HCT116 (cell line): ENCODE measurements around the gene DACH2. TPM values are rescaled to one million over a fixed set of nuclear protein-coding genes. Genes with fewer than 3 reads are reported as not detected.

Experiments
- ATAC-seq: fragments of 200-7000 bp; cut with Tn5 transposase; 2 replicates; pipeline ENCODE4 v1.9.1; 2020; ENCODE audit warnings: mild to moderate bottlenecking, moderate library complexity
- BruUV-seq: library from RNA; stranded (reverse); fragments of 400-500 nt; replicated peaks from 2 replicates; lab custom pipeline; 2021; lab: Mats Ljungman, UMichigan
- CTCF ChIA-PET: fragments of 300-600 bp; sonication (Branson Sonifier 250); formaldehyde crosslinking; loops from one replicate; lab custom pipeline; 2021; ENCODE audit warnings: antibody characterized with exemption; lab: Charles Lee
- POLR2A ChIA-PET: fragments of 300-600, 350-600 bp; sonication (Branson Sonifier 250); formaldehyde crosslinking; loops from one replicate; lab custom pipeline; 2021; ENCODE audit warnings: antibody characterized with exemption; lab: Charles Lee
- RAD21 ChIA-PET, 2 experiments: fragments of 300-600 bp; sonication (Branson Sonifier 250); formaldehyde crosslinking; loops; one replicate each; lab custom pipeline; 2023; ENCODE audit warnings: low total read pairs in 2 of 2; ENCODE audit not compliant: uncharacterized antibody in 2 of 2, unreplicated experiment in 2 of 2, low non-redundant PET in 1 of 2; lab: Charles Lee
- DNase-seq: peaks from one replicate; pipeline ENCODE4 v3.0.0-alpha.2; 2010; ENCODE audit warnings: low read depth, low spot score
- H2AFZ ChIP-seq: fragments of 200-600 bp; shearing (Covaris generic), sonication (generic); 2 replicates; pipeline ENCODE4 v1.6.1; 2017; ENCODE audit warnings: low read depth, mixed run types, mixed read lengths, antibody characterized with exemption, low read length; ENCODE audit not compliant: poor library complexity, severe bottlenecking
- H3K27ac ChIP-seq: 2 replicates; pipeline ENCODE4 v1.5.1; 2012; ENCODE audit warnings: low read depth, low read length
- H3K27me3 ChIP-seq: fragments of 200-600 bp; sonication (generic); 2 replicates; pipeline ENCODE4 v1.6.1; 2016; ENCODE audit warnings: mixed run types, low read length, mixed read lengths; ENCODE audit not compliant: insufficient read depth
- H3K36me3 ChIP-seq, 2 experiments: fragments of 200-500 bp in 1 of 2; fragments of 200-600 bp in 1 of 2; sonication (Bioruptor generic) in 1 of 2; sonication (generic) in 1 of 2; 2 replicates each; pipeline versions ENCODE4 v1.5.1 to v1.6.1; 2014 to 2016; ENCODE audit warnings: low read length in 2 of 2, inconsistent platforms in 1 of 2, mixed read lengths in 1 of 2, mixed run types in 1 of 2; ENCODE audit not compliant: insufficient read depth in 2 of 2, control insufficient read depth in 1 of 2
- H3K4me1 ChIP-seq, 2 experiments: fragments of 200-600 bp in 1 of 2; sonication (generic) in 1 of 2; 2 replicates each; pipeline versions ENCODE4 v1.5.1 to v1.6.1; 2012 to 2017; ENCODE audit warnings: low read length in 2 of 2, inconsistent platforms in 1 of 2, mild to moderate bottlenecking in 1 of 2, mixed read lengths in 1 of 2, mixed run types in 1 of 2, moderate library complexity in 1 of 2; ENCODE audit not compliant: insufficient read depth in 2 of 2, control insufficient read depth in 1 of 2
- H3K4me2 ChIP-seq: fragments of 200-600 bp; sonication (generic); 2 replicates; pipeline ENCODE4 v1.6.1; 2017; ENCODE audit warnings: mixed run types, low read length, mixed read lengths
- H3K4me3 ChIP-seq, 2 experiments: fragments of 200-600 bp in 1 of 2; sonication (generic) in 1 of 2; replicated peaks in 1 of 2; 2 replicates each; pipeline ENCODE4 v1.5.1; 2011 to 2016; ENCODE audit warnings: low read length in 2 of 2, control low read depth in 1 of 2, low read depth in 1 of 2, mild to moderate bottlenecking in 1 of 2, mixed read lengths in 1 of 2, mixed run types in 1 of 2
- H3K79me2 ChIP-seq: fragments of 200-600 bp; sonication (generic); 2 replicates; pipeline ENCODE4 v1.6.1; 2017; ENCODE audit warnings: mild to moderate bottlenecking, mixed run types, low read length, moderate library complexity, mixed read lengths; ENCODE audit not compliant: insufficient read depth
- H3K9ac ChIP-seq: fragments of 200-600 bp; sonication (generic); 2 replicates; pipeline ENCODE4 v1.6.1; 2016; ENCODE audit warnings: low read length, mixed read lengths
- H3K9me2 ChIP-seq: fragments of 200-600 bp; sonication (generic), shearing (Covaris generic); 2 replicates; pipeline ENCODE4 v1.6.1; 2017; ENCODE audit warnings: mixed run types, mild to moderate bottlenecking, moderate library complexity; ENCODE audit not compliant: insufficient read depth
- H3K9me3 ChIP-seq, 2 experiments: fragments of 200-500 bp in 1 of 2; fragments of 200-600 bp in 1 of 2; sonication (Bioruptor generic) in 1 of 2; sonication (generic) in 1 of 2; 2 replicates each; pipeline ENCODE4 v1.6.1; 2014 to 2017; ENCODE audit warnings: low read length in 2 of 2, mixed read lengths in 2 of 2, inconsistent platforms in 1 of 2, low read depth in 1 of 2, mild to moderate bottlenecking in 1 of 2, mixed run types in 1 of 2, moderate library complexity in 1 of 2; ENCODE audit not compliant: control insufficient read depth in 1 of 2, insufficient read depth in 1 of 2
- H4K20me1 ChIP-seq: fragments of 200-600 bp; sonication (generic), shearing (Covaris generic); 2 replicates; pipeline ENCODE4 v1.6.1; 2017; ENCODE audit warnings: mixed run types, mild to moderate bottlenecking, moderate library complexity; ENCODE audit not compliant: insufficient read depth
- CBX3 ChIP-seq: IDR thresholded peaks from 2 replicates; pipeline ENCODE4 v1.6.1; 2012; ENCODE audit warnings: low read depth
- CEBPB ChIP-seq: IDR thresholded peaks from 2 replicates; pipeline ENCODE4 v1.6.1; 2012; ENCODE audit warnings: low read depth
- EGR1 ChIP-seq: IDR thresholded peaks from 2 replicates; pipeline ENCODE4 v1.6.1; 2012; ENCODE audit warnings: low read depth
- FOSL1 ChIP-seq: IDR thresholded peaks from 2 replicates; pipeline ENCODE4 v1.6.1; 2012; ENCODE audit warnings: low read depth
- POLR2A ChIP-seq: IDR thresholded peaks from 2 replicates; pipeline ENCODE4 v1.7.0; 2011; ENCODE audit warnings: borderline replicate concordance; ENCODE audit not compliant: insufficient read depth, insufficient read length; ENCODE audit errors: extremely low read depth
- YY1 ChIP-seq: IDR thresholded peaks from 2 replicates; pipeline ENCODE4 v1.6.1; 2011; ENCODE audit warnings: low read length, low read depth, moderate library complexity, mild to moderate bottlenecking; ENCODE audit not compliant: insufficient replicate concordance; ENCODE audit errors: extremely low read depth
- intact Hi-C: fragments of 100-400 bp; cut with micrococcal nuclease; formaldehyde crosslinking; loops from 2 replicates; pipeline ENCODE4 v1.10.0; 2022
- total RNA-seq: library from RNA; stranded (reverse); gene quantifications from one replicate; pipeline ENCODE4 v1.2.1, GENCODE V29; 2021; ENCODE audit not compliant: unreplicated experiment
- TF ChIP-seq, protein P1 (sequence below): IDR thresholded peaks from 2 replicates; pipeline ENCODE4 v1.6.1; 2011; ENCODE audit warnings: mild to moderate bottlenecking, low read length, moderate library complexity; ENCODE audit not compliant: insufficient replicate concordance; ENCODE audit errors: extremely low read depth
- TF ChIP-seq, protein P2 (sequence below): IDR thresholded peaks from 2 replicates; pipeline ENCODE4 v1.6.1; 2012

The DACH2 gene
- total RNA-seq, 1 experiment from 2014 or later = not detected

DNA sequence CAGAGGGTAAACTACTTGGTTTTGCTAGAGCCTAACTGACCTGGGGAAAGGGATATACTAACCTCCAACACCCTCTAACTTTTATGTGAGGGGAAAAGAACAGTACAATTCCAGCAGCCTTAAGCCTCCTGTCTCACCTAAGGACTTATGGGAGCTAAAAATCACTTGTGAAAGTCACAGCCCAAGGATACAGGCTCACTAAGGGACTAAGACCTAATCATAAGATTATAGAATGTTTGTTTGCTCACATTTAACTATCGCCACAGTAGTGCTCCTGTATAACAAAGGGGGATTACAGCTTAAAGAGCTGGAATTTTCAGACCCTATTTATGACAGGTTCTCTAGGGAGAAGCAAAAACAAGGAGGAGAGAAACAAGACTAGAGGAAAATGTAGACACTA is 548.7 kb downstream of the DACH2 start:
- H3K79me2 ChIP-seq = no peaks in the 10 kb centered on the region
- H3K27ac ChIP-seq = no peak overlapping the region
- RAD21 ChIA-PET = no interaction called here
- H3K9me2 ChIP-seq = no peaks in the 10 kb centered on the region
- DNase-seq = no peak
- H2AFZ ChIP-seq = no peak overlapping the region
- no peak overlapping the region for H3K9ac ChIP-seq
- POLR2A ChIA-PET = no interaction called here
- no peak overlapping the region for H3K4me2 ChIP-seq
- CTCF ChIA-PET = no interaction called here
- H3K4me3 ChIP-seq = no peak overlapping the region
- H3K4me1 ChIP-seq = no peaks in the 10 kb centered on the region
- ATAC-seq = no peak
- no peaks in the 10 kb centered on the region for H3K27me3 ChIP-seq
- H4K20me1 ChIP-seq = no peaks in the 10 kb centered on the region
- no TSS peak for BruUV-seq
- TF ChIP-seq, protein P1, sequence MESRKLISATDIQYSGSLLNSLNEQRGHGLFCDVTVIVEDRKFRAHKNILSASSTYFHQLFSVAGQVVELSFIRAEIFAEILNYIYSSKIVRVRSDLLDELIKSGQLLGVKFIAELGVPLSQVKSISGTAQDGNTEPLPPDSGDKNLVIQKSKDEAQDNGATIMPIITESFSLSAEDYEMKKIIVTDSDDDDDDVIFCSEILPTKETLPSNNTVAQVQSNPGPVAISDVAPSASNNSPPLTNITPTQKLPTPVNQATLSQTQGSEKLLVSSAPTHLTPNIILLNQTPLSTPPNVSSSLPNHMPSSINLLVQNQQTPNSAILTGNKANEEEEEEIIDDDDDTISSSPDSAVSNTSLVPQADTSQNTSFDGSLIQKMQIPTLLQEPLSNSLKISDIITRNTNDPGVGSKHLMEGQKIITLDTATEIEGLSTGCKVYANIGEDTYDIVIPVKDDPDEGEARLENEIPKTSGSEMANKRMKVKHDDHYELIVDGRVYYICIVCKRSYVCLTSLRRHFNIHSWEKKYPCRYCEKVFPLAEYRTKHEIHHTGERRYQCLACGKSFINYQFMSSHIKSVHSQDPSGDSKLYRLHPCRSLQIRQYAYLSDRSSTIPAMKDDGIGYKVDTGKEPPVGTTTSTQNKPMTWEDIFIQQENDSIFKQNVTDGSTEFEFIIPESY = no peak
- intact Hi-C loops = no loop called here
- H3K9me3 ChIP-seq = no peaks in the 10 kb centered on the region
- no peaks in the 10 kb centered on the region for H3K36me3 ChIP-seq

DNA sequence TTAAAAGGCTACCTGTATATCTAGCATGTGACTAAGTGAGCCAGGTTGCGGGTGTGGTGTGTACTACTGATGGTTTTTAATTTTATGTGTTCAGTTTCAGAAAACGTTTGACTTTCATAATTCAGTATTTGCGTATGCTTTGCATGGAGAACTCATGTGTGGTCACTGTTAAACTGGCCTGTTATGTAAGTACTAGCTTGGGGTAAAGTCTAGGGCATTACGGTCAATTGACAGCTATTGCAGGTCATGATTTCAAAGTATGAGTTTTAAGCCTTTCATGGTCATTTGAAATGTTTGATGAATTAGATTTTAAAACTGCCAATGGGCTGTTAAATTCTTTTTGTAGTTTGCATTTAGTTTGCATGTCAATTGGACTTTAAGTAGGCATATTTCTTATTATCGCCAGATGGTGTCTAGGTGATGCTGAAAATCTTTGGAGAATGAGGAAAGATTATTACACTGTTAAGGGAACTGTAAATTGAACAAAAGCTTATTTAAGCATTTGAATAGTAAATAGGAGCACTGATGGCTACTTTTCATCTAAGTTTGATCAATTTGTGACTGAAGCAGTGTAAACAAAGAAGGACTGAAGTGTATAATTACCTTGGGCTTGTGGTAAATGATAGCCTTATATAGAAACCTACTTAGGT is 563.4 kb downstream of the DACH2 start:
- Histone ChIP-seq H3K4me2 (no peak overlapping the region), H4K20me1 (no peaks in the 10 kb centered on the region), H3K27ac (no peak overlapping the region), H3K36me3 (no peaks in the 10 kb centered on the region), H3K79me2 (no peaks in the 10 kb centered on the region), H3K9ac (no peak overlapping the region), H2AFZ (no peak overlapping the region), H3K9me3 (no peaks in the 10 kb centered on the region), H3K4me3 (no peak overlapping the region), H3K27me3 (no peaks in the 10 kb centered on the region), H3K4me1 (no peaks in the 10 kb centered on the region), H3K9me2 (no peaks in the 10 kb centered on the region)
- ATAC-seq = no peak
- BruUV-seq = no TSS peak
- TF ChIP-seq, protein P1 = no peak
- TF ChIP-seq EGR1 (no peak), CEBPB (no peak), YY1 (no peak), CBX3 (no peak), FOSL1 (no peak), POLR2A (no peak)
- TF ChIP-seq, protein P2, sequence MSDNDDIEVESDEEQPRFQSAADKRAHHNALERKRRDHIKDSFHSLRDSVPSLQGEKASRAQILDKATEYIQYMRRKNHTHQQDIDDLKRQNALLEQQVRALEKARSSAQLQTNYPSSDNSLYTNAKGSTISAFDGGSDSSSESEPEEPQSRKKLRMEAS = no peak
- CTCF ChIA-PET = no interaction called here
- RAD21 ChIA-PET = no interaction called here
- intact Hi-C loops = no loop called here
- DNase-seq = no peak
- POLR2A ChIA-PET = no interaction called here
